IMR-90 (cell line): ENCODE results near the gene MAST3. TPM values are rescaled to one million over a fixed set of nuclear protein-coding genes. Genes with fewer than 3 reads are reported as not detected.
"Not testable (repeated sequence)": the region's sequence is repeated elsewhere in the genome, so short reads cannot be mapped to it uniquely, and the experiment has no call there.

Experiments
- ATAC-seq: fragments of 200-7000 bp; cut with Tn5 transposase; 2 replicates; pipeline ENCODE4 v1.9.1; 2020; ENCODE audit warnings: low read depth, mild to moderate bottlenecking, moderate library complexity
- BruUV-seq: library from RNA; stranded (reverse); fragments of 400-500 nt; replicated peaks from 2 replicates; lab custom pipeline; 2021; lab: Mats Ljungman, UMichigan
- CTCF ChIA-PET: fragments of 300-600 bp; formaldehyde crosslinking; extraction: SDS; loops from one replicate; lab custom pipeline; 2021; ENCODE audit warnings: antibody characterized with exemption; lab: Yijun Ruan, JAX
- POLR2A ChIA-PET: fragments of 300-600 bp; sonication (Branson Sonifier 250); formaldehyde crosslinking; loops from one replicate; lab custom pipeline; 2022; ENCODE audit warnings: antibody characterized with exemption; ENCODE audit not compliant: unreplicated experiment; lab: Charles Lee
- DNase-seq: peaks from one replicate; pipeline ENCODE4 v3.0.0; 2013
- H2AFZ ChIP-seq: replicated peaks from 2 replicates; pipeline ENCODE3; 2013; ENCODE audit warnings: low read length, mild to moderate bottlenecking; ENCODE audit not compliant: poor library complexity
- H2AK5ac ChIP-seq: 2 replicates; pipeline ENCODE4 v1.6.1; 2013; ENCODE audit warnings: low read depth, low read length, inconsistent platforms
- H2AK9ac ChIP-seq: replicated peaks from 2 replicates; pipeline ENCODE3; 2013; ENCODE audit warnings: mild to moderate bottlenecking, low read depth, low read length, moderate library complexity; ENCODE audit not compliant: poor library complexity
- H2BK120ac ChIP-seq: 2 replicates; pipeline ENCODE4 v1.6.1; 2013; ENCODE audit warnings: low read depth, low read length, inconsistent platforms
- H2BK15ac ChIP-seq: 3 replicates; pipeline ENCODE4 v1.6.1; 2013; ENCODE audit warnings: low read depth, low read length, inconsistent platforms
- H2BK20ac ChIP-seq: 2 replicates; pipeline ENCODE4 v1.6.1; 2013; ENCODE audit warnings: low read depth, mild to moderate bottlenecking, inconsistent platforms, low read length, moderate library complexity
- H2BK5ac ChIP-seq: 2 replicates; pipeline ENCODE4 v1.6.1; 2013; ENCODE audit warnings: mild to moderate bottlenecking, low read depth, low read length, inconsistent platforms; ENCODE audit not compliant: poor library complexity, severe bottlenecking
- H3K14ac ChIP-seq: replicated peaks from 2 replicates; pipeline ENCODE4 v1.6.1; 2013; ENCODE audit warnings: low read depth, low read length, inconsistent platforms
- H3K18ac ChIP-seq: 2 replicates; pipeline ENCODE4 v1.6.1; 2013; ENCODE audit warnings: low read depth, low read length, control low read depth
- H3K23ac ChIP-seq: 2 replicates; pipeline ENCODE4 v1.6.1; 2013; ENCODE audit warnings: low read depth, low read length, inconsistent platforms
- H3K27ac ChIP-seq: 2 replicates; pipeline ENCODE4 v1.5.1; 2013; ENCODE audit warnings: mild to moderate bottlenecking, control low read depth, low read length; ENCODE audit not compliant: insufficient read depth
- H3K27me3 ChIP-seq: 2 replicates; pipeline ENCODE4 v1.6.1; 2013; ENCODE audit warnings: low read length; ENCODE audit not compliant: control insufficient read depth, insufficient read depth
- H3K36me3 ChIP-seq: 2 replicates; pipeline ENCODE4 v1.6.1; 2013; ENCODE audit warnings: low read length, mixed read lengths; ENCODE audit not compliant: control insufficient read depth, insufficient read depth
- H3K4ac ChIP-seq: 2 replicates; pipeline ENCODE4 v1.6.1; 2013; ENCODE audit warnings: low read depth, low read length, inconsistent platforms
- H3K4me1 ChIP-seq: 2 replicates; pipeline ENCODE4 v1.6.1; 2013; ENCODE audit warnings: low read length, mixed read lengths; ENCODE audit not compliant: control insufficient read depth, insufficient read depth
- H3K4me2 ChIP-seq: 2 replicates; pipeline ENCODE4 v1.6.1; 2013; ENCODE audit warnings: low read depth, mild to moderate bottlenecking, control low read depth, low read length, moderate library complexity
- H3K4me3 ChIP-seq: 2 replicates; pipeline ENCODE4 v1.5.1; 2013; ENCODE audit warnings: low read depth, mild to moderate bottlenecking, control low read depth, low read length, moderate library complexity; ENCODE audit not compliant: insufficient read depth
- H3K56ac ChIP-seq: 2 replicates; pipeline ENCODE4 v1.6.1; 2013; ENCODE audit warnings: low read length, inconsistent platforms; ENCODE audit not compliant: insufficient read depth; ENCODE audit errors: extremely low read depth
- H3K79me1 ChIP-seq, 2 experiments: 2 replicates each; pipeline ENCODE4 v1.6.1; 2013; ENCODE audit warnings: low read length in 2 of 2, inconsistent platforms in 1 of 2, low read depth in 1 of 2
- H3K9ac ChIP-seq: 2 replicates; pipeline ENCODE4 v1.6.1; 2013; ENCODE audit warnings: low read depth, low read length, control low read depth
- H3K9me1 ChIP-seq: 2 replicates; pipeline ENCODE4 v1.6.1; 2013; ENCODE audit warnings: low read length, inconsistent platforms; ENCODE audit not compliant: insufficient read depth
- H3K9me3 ChIP-seq: 2 replicates; pipeline ENCODE4 v1.6.1; 2013; ENCODE audit warnings: low read length; ENCODE audit not compliant: control insufficient read depth, insufficient read depth
- H4K20me1 ChIP-seq: 2 replicates; pipeline ENCODE4 v1.6.1; 2013; ENCODE audit warnings: low read length, inconsistent platforms; ENCODE audit not compliant: insufficient read depth
- H4K5ac ChIP-seq: 2 replicates; pipeline ENCODE4 v1.6.1; 2013; ENCODE audit warnings: mild to moderate bottlenecking, low read depth, low read length, control low read depth
- H4K8ac ChIP-seq, 2 experiments: 2 replicates each; pipeline ENCODE4 v1.6.1; 2013; ENCODE audit warnings: low read depth in 2 of 2, low read length in 2 of 2, control low read depth in 1 of 2, inconsistent platforms in 1 of 2
- H4K91ac ChIP-seq: 2 replicates; pipeline ENCODE4 v1.6.1; 2013; ENCODE audit warnings: low read depth, low read length, inconsistent platforms; ENCODE audit not compliant: insufficient read depth
- CEBPB ChIP-seq: IDR thresholded peaks from 2 replicates; pipeline ENCODE4 v1.6.1; 2012; ENCODE audit warnings: low read depth, low read length, improper control_type of control experiment
- WGBS, 2 experiments: methylation state at CpG; one replicate each; pipeline versions ENCODE4 v1.1.5 to v1.1.7; 2013; ENCODE audit warnings: missing lambda C conversion rate in 2 of 2; ENCODE audit not compliant: insufficient read length in 1 of 2; ENCODE audit errors: extremely low coverage in 2 of 2; 5-methylcytosine and 5-hydroxymethylcytosine counted together
- dilution Hi-C: fragments of 300-500 bp; cut with HindIII; formaldehyde crosslinking; loops from one replicate; pipeline ENCODE4 v1.14.3; 2018; ENCODE audit warnings: low sequenced_read_pairs; ENCODE audit not compliant: unreplicated experiment
- in situ Hi-C: fragments of 300-500 bp; cut with MboI; formaldehyde crosslinking; loops from 3 replicates; pipeline ENCODE4 v1.14.3; 2019; ENCODE audit warnings: low sequenced_read_pairs, inconsistent platforms, mixed read lengths
- intact Hi-C: fragments of 100-400 bp; cut with micrococcal nuclease; formaldehyde crosslinking; loops from 2 replicates; pipeline ENCODE4 v1.10.0; 2022
- polyA plus RNA-seq, 3 experiments: library from polyadenylated mRNA; depleted of rRNA; stranded (reverse); fragments of >200 nt; gene quantifications; 2 replicates each; pipeline ENCODE4 v1.2.3, GENCODE V29; 2012; ENCODE audit warnings: low replicate concordance in 1 of 3
- total RNA-seq: library from RNA; depleted of rRNA; stranded (reverse); fragments of >200 nt; gene quantifications from 2 replicates; pipeline ENCODE4 v1.2.3, GENCODE V29; 2012

The MAST3 gene
- total and polyA plus RNA-seq, 2 of the 4 experiments (the other 2 are of a cell fraction) = 1.3 to 4.3 TPM

- CTCF ChIA-PET = interaction anchor here (0.6 kb wide), 1 partner anchor 163 kb away, joined by 4 read pairs; no protein-coding TSS in a partner anchor
- ATAC-seq = peak; percentile 16; the same call in 1 of the 2 replicates
- H3K36me3 ChIP-seq, H3K9ac ChIP-seq, H4K20me1 ChIP-seq, H2AK5ac ChIP-seq, H3K4me1 ChIP-seq, dilution Hi-C loops, H3K9me3 ChIP-seq, H2AK9ac ChIP-seq, H3K56ac ChIP-seq, H2BK15ac ChIP-seq, H3K9me1 ChIP-seq, H3K27me3 ChIP-seq, H2AFZ ChIP-seq, H3K23ac ChIP-seq, H2BK20ac ChIP-seq, H4K91ac ChIP-seq, H4K5ac ChIP-seq, H3K4me2 ChIP-seq, H3K18ac ChIP-seq, intact Hi-C loops, H4K8ac ChIP-seq, in situ Hi-C loops, H3K14ac ChIP-seq, H3K79me1 ChIP-seq, H3K27ac ChIP-seq, H3K4ac ChIP-seq, H2BK120ac ChIP-seq, POLR2A ChIA-PET, H2BK5ac ChIP-seq, BruUV-seq, H3K4me3 ChIP-seq: not testable (repeated sequence)
- DNase-seq = peak; percentile 21
- WGBS, 2 experiments = 51% methylated on average over 7 of the region's 11 CpGs; no CpG with 5 or more reads in 1 of the 2 experiments
- TF ChIP-seq CEBPB = peak; percentile 73
Measured at GRCh38 chr19:18089096-18089541, 8.5 kb upstream of the MAST3 start.
